SK-N-SH (cell line): ENCODE results near the gene RBM48. TPM values are rescaled to one million over a fixed set of nuclear protein-coding genes. Genes with fewer than 3 reads are reported as not detected.

ENCODE experiments used
- CTCF ChIA-PET: fragments of 300-600, 350-600 bp; formaldehyde crosslinking; extraction: SDS; loops from one replicate; lab custom pipeline; 2021; lab: Yijun Ruan, JAX
- POLR2A ChIA-PET: fragments of 350-600 bp; sonication (Branson Sonifier 250); formaldehyde crosslinking; extraction: SDS; loops from one replicate; lab custom pipeline; 2020; ENCODE audit warnings: antibody characterized with exemption, inconsistent platforms; lab: Yijun Ruan, JAX
- DNase-seq: peaks from one replicate; pipeline ENCODE4 v3.0.0; 2012
- H2AFZ ChIP-seq: fragments of 200-600 bp; sonication (generic); 2 replicates; pipeline ENCODE4 v1.8.1; 2016; ENCODE audit warnings: antibody characterized with exemption, mild to moderate bottlenecking, low read depth
- H3F3A ChIP-seq: fragments of 200-600 bp; sonication (generic); replicated peaks from 2 replicates; pipeline ENCODE3; 2016; ENCODE audit warnings: antibody characterized with exemption, mild to moderate bottlenecking; ENCODE audit not compliant: insufficient read depth
- H3K27ac ChIP-seq, 2 experiments: fragments of 200-500 bp in 1 of 2; fragments of 200-600 bp in 1 of 2; sonication (Bioruptor generic) in 1 of 2; sonication (generic), shearing (Covaris generic) in 1 of 2; 2 replicates each; pipeline versions ENCODE4 v1.5.1 to v1.6.1; 2014 to 2016; ENCODE audit warnings: low read depth in 2 of 2, inconsistent platforms in 1 of 2, low read length in 1 of 2, mild to moderate bottlenecking in 1 of 2, mixed read lengths in 1 of 2
- H3K27me3 ChIP-seq: fragments of 200-600 bp; sonication (generic), shearing (Covaris generic); 2 replicates; pipeline ENCODE4 v1.6.1; 2016; ENCODE audit warnings: mixed run types; ENCODE audit not compliant: insufficient read depth
- H3K36me3 ChIP-seq, 2 experiments: fragments of 200-500 bp in 1 of 2; fragments of 200-600 bp in 1 of 2; sonication (Bioruptor generic) in 1 of 2; sonication (generic) in 1 of 2; replicated peaks in 1 of 2; 2 replicates each; pipeline versions ENCODE3 to v1.5.1; 2014 to 2016; ENCODE audit warnings: low read length in 1 of 2, mild to moderate bottlenecking in 1 of 2; ENCODE audit not compliant: insufficient read depth in 2 of 2, control insufficient read depth in 1 of 2
- H3K4me1 ChIP-seq, 2 experiments: fragments of 200-500 bp in 1 of 2; fragments of 200-600 bp in 1 of 2; sonication (Bioruptor generic) in 1 of 2; sonication (generic), shearing (Covaris generic) in 1 of 2; 2 replicates each; pipeline versions ENCODE4 v1.5.1 to v1.6.1; 2014 to 2016; ENCODE audit warnings: low read depth in 1 of 2, low read length in 1 of 2, mixed run types in 1 of 2; ENCODE audit not compliant: insufficient read depth in 2 of 2, control insufficient read depth in 1 of 2
- H3K4me2 ChIP-seq: fragments of 200-600 bp; sonication (generic), shearing (Covaris generic); 2 replicates; pipeline ENCODE4 v1.6.1; 2017; ENCODE audit warnings: mixed run types
- H3K4me3 ChIP-seq, 2 experiments: fragments of 200-500 bp in 1 of 2; fragments of 200-600 bp in 1 of 2; sonication (Bioruptor generic) in 1 of 2; sonication (generic), shearing (Covaris generic) in 1 of 2; 2 replicates each; pipeline versions ENCODE4 v1.5.1 to v1.8.1; 2014 to 2016; ENCODE audit warnings: low read depth in 2 of 2, inconsistent platforms in 1 of 2, low read length in 1 of 2, mild to moderate bottlenecking in 1 of 2, mixed read lengths in 1 of 2, moderate library complexity in 1 of 2
- H3K79me2 ChIP-seq: fragments of 200-600 bp; sonication (generic); 2 replicates; pipeline ENCODE4 v1.8.1; 2017; ENCODE audit warnings: mild to moderate bottlenecking; ENCODE audit not compliant: insufficient read depth
- H3K9ac ChIP-seq: fragments of 200-600 bp; sonication (generic); 2 replicates; pipeline ENCODE4 v1.6.1; 2017; ENCODE audit warnings: mixed run types
- H3K9me2 ChIP-seq: fragments of 200-600 bp; sonication (generic); 2 replicates; pipeline ENCODE4 v1.6.1; 2017; ENCODE audit warnings: mixed run types
- H3K9me3 ChIP-seq: fragments of 200-600 bp; sonication (generic); 2 replicates; pipeline ENCODE4 v1.6.1; 2017; ENCODE audit warnings: mixed run types, mild to moderate bottlenecking, moderate library complexity
- H4K20me1 ChIP-seq: fragments of 200-600 bp; sonication (generic); 2 replicates; pipeline ENCODE4 v1.6.1; 2017; ENCODE audit warnings: mild to moderate bottlenecking, mixed run types; ENCODE audit not compliant: insufficient read depth
- EP300 ChIP-seq, 2 experiments: IDR thresholded peaks; 2 replicates each; pipeline versions ENCODE4 v1.4.0 to v1.6.1; 2012; ENCODE audit warnings: borderline replicate concordance in 1 of 2, low read depth in 1 of 2, low read length in 1 of 2
- EZH2phosphoT487 ChIP-seq: fragments of 200-600 bp; sonication (generic); IDR thresholded peaks from 2 replicates; pipeline ENCODE4 v1.6.1; 2017; ENCODE audit warnings: low read depth, mixed run types, mild to moderate bottlenecking, antibody characterized with exemption, moderate library complexity, borderline replicate concordance
- FOXM1 ChIP-seq: IDR thresholded peaks from 2 replicates; pipeline ENCODE4 v1.4.0; 2012; ENCODE audit warnings: low read depth, mild to moderate bottlenecking
- GABPA ChIP-seq: IDR thresholded peaks from 2 replicates; pipeline ENCODE4 v1.4.0; 2012; ENCODE audit warnings: low read depth, mild to moderate bottlenecking
- GATA2 ChIP-seq: sonication (generic); formaldehyde crosslinking; IDR thresholded peaks from 2 replicates; pipeline ENCODE4 v1.5.0; 2020; ENCODE audit warnings: mild to moderate bottlenecking, missing genetic modification reagents
- MAX ChIP-seq: IDR thresholded peaks from 2 replicates; pipeline ENCODE4 v1.4.0; 2012; ENCODE audit warnings: low read depth
- MXI1 ChIP-seq: IDR thresholded peaks from 2 replicates; pipeline ENCODE4 v1.6.1; 2012; ENCODE audit warnings: mild to moderate bottlenecking, low read depth, low read length, improper control_type of control experiment
- NFIC ChIP-seq: IDR thresholded peaks from 2 replicates; pipeline ENCODE4 v1.4.0; 2012; ENCODE audit warnings: borderline replicate concordance
- NRF1 ChIP-seq: IDR thresholded peaks from 2 replicates; pipeline ENCODE4 v1.6.1; 2012; ENCODE audit warnings: low read depth, mild to moderate bottlenecking, low read length
- PBX3 ChIP-seq: IDR thresholded peaks from 2 replicates; pipeline ENCODE4; 2012
- RAD21 ChIP-seq: IDR thresholded peaks from 2 replicates; pipeline ENCODE4 v1.6.1; 2012; ENCODE audit warnings: mild to moderate bottlenecking, low read length
- RCOR1 ChIP-seq: fragments of 150-350 bp; IDR thresholded peaks from 2 replicates; pipeline ENCODE4 v1.6.1; 2017; ENCODE audit warnings: antibody characterized with exemption, low read length
- RXRA ChIP-seq: IDR thresholded peaks from 2 replicates; pipeline ENCODE4 v1.4.0; 2012; ENCODE audit warnings: low read depth, mild to moderate bottlenecking, borderline replicate concordance
- SMC3 ChIP-seq: IDR thresholded peaks from 2 replicates; pipeline ENCODE4 v1.6.1; 2012; ENCODE audit warnings: low read depth, low read length, improper control_type of control experiment
- TAF1 ChIP-seq: IDR thresholded peaks from 2 replicates; pipeline ENCODE4 v1.6.1; 2012; ENCODE audit warnings: low read depth, mild to moderate bottlenecking, low read length, moderate library complexity, borderline replicate concordance
- TEAD4 ChIP-seq: IDR thresholded peaks from 2 replicates; pipeline ENCODE4 v1.4.0; 2012; ENCODE audit warnings: mild to moderate bottlenecking, borderline replicate concordance; ENCODE audit not compliant: insufficient read depth
- YY1 ChIP-seq: IDR thresholded peaks from 2 replicates; pipeline ENCODE4 v1.4.0; 2012; ENCODE audit warnings: low read depth, mild to moderate bottlenecking
- WGBS: methylation state at CpG from one replicate; pipeline ENCODE4 v1.1.6; 2017; ENCODE audit warnings: low lambda C conversion rate; 5-methylcytosine and 5-hydroxymethylcytosine counted together
- polyA plus RNA-seq, 3 experiments: library from polyadenylated mRNA; depleted of rRNA; stranded (reverse); fragments of >200 nt; gene quantifications; 2 replicates each; pipeline ENCODE4 v1.2.3, GENCODE V29; 2012
- TF ChIP-seq, protein P1 (sequence below): fragments of 150-350 bp; IDR thresholded peaks from 2 replicates; pipeline ENCODE4 v1.6.1; 2017; ENCODE audit warnings: antibody characterized with exemption, low read length, low read depth, borderline replicate concordance

Gene RBM48
- polyA plus RNA-seq, 1 of the 3 experiments (the other 2 are of a cell fraction): 4.7 TPM

GRCh38 chr7:92557808-92558362 is 29.3 kb downstream of the RBM48 start:
- H3K9me3 ChIP-seq: no peaks in the 10 kb centered on the region
- H3K4me1 ChIP-seq: no peaks in the 10 kb centered on the region
- DNase-seq: no peak
- H3K27me3 ChIP-seq: no peaks in the 10 kb centered on the region
- H4K20me1 ChIP-seq: no peaks in the 10 kb centered on the region
- no peak overlapping the region for H3K4me3 ChIP-seq
- no peak overlapping the region for H3K4me2 ChIP-seq
- no peaks in the 10 kb centered on the region for H3K9me2 ChIP-seq
- H3K36me3 ChIP-seq: peaks cover 18 to 22% of the 10 kb centered on the region in 2 experiments
- no peak overlapping the region for H3K27ac ChIP-seq
- TF ChIP-seq SMC3: no peak
- TF ChIP-seq, protein P1, sequence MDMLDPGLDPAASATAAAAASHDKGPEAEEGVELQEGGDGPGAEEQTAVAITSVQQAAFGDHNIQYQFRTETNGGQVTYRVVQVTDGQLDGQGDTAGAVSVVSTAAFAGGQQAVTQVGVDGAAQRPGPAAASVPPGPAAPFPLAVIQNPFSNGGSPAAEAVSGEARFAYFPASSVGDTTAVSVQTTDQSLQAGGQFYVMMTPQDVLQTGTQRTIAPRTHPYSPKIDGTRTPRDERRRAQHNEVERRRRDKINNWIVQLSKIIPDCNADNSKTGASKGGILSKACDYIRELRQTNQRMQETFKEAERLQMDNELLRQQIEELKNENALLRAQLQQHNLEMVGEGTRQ: no peak
- TF ChIP-seq NRF1: no peak
- no peak for TF ChIP-seq EZH2phosphoT487
- no peak for TF ChIP-seq FOXM1
- TF ChIP-seq YY1: no peak
- TF ChIP-seq RCOR1: no peak
- TF ChIP-seq TEAD4: no peak
- no peak for TF ChIP-seq RXRA
- no peak for TF ChIP-seq GATA2 (CRISPR knock-in tag)
- TF ChIP-seq NFIC: no peak
- TF ChIP-seq PBX3: no peak
- TF ChIP-seq MXI1: no peak
- TF ChIP-seq RAD21: no peak
- TF ChIP-seq EP300 (IDR thresholded peaks at IDR 0.05; ENCODE audit: borderline replicate concordance in 1 of 2, low read depth in 1 of 2, low read length in 1 of 2): no peak
- no peak for TF ChIP-seq GABPA
- no peak for TF ChIP-seq MAX
- no peak for TF ChIP-seq TAF1
- H3K9ac ChIP-seq: no peak overlapping the region
- ChIA-PET CTCF (interaction anchor here (0.6 to 1.2 kb wide), 2 partner anchors 9 to 18 kb away, joined by 4 to 5 read pairs; no protein-coding TSS in a partner anchor), POLR2A (no interaction called here)
- H3F3A ChIP-seq: peaks cover 14% of the 10 kb centered on the region
- WGBS: 89% methylated on average over 7 of the region's 7 CpGs
- H3K79me2 ChIP-seq: no peaks in the 10 kb centered on the region
- no peak overlapping the region for H2AFZ ChIP-seq
